NCI-H187 treated with DMSO at 0.1 percent for 48 hours (cell line): Measurements from ENCODE around the gene ZNF764.
A peak's percentile ranks its signal among the peaks of the same experiment; 100 is the strongest.
"Not testable (repeated sequence)": the region's sequence is repeated elsewhere in the genome, so short reads cannot be mapped to it uniquely, and the experiment has no call there.

Experiments used
- DNase-seq: peaks from one replicate; lab custom pipeline; 2025; lab: John Stamatoyannopoulos, UW

Gene ZNF764

GRCh38 chr16:30557957-30558788 lies at the start of gene ZNF764:
ZNF764 (minus strand) TSS chr16:30558374; CDS start chr16:30558182, 192 bp downstream.
- peak; percentile 62 for DNase-seq

GRCh38 chr16:30606004-30606403 lies 47.8 kb upstream of the ZNF764 start:
- no peak for DNase-seq

- no peak for DNase-seq
These were observed 47.0 kb upstream of the ZNF764 start for GRCh38 chr16:30605158-30605557.

GRCh38 chr16:30604316-30604947 lies 46.3 kb upstream of the ZNF764 start:
- DNase-seq = no peak

- DNase-seq = no peak
These were observed 45.8 kb upstream of the ZNF764 start for GRCh38 chr16:30603945-30604315.

GRCh38 chr16:30602616-30603277 lies 44.6 kb upstream of the ZNF764 start:
- no peak for DNase-seq

- DNase-seq = no peak
These were observed 43.8 kb upstream of the ZNF764 start for GRCh38 chr16:30601966-30602365.

- no peak for DNase-seq
These were observed 42.8 kb upstream of the ZNF764 start for GRCh38 chr16:30600929-30601328.

GRCh38 chr16:30600215-30600614 lies 42.0 kb upstream of the ZNF764 start:
- no peak for DNase-seq

- DNase-seq = no peak
These were observed 34.7 kb upstream of the ZNF764 start for GRCh38 chr16:30592871-30593270.

- not testable (repeated sequence) for DNase-seq
These were observed 32.7 kb upstream of the ZNF764 start for GRCh38 chr16:30590869-30591268.

- DNase-seq = not testable (repeated sequence)
These were observed 31.4 kb upstream of the ZNF764 start for GRCh38 chr16:30589582-30589981.

GRCh38 chr16:30588651-30589050 lies 30.5 kb upstream of the ZNF764 start:
- no peak for DNase-seq

- peak; percentile 84 for DNase-seq
These were observed 27.4 kb upstream of the ZNF764 start, which contains the start of gene ZNF785 for GRCh38 chr16:30585400-30586191. ZNF785 (minus strand) TSS chr16:30585697; CDS start chr16:30585611, 86 bp downstream.

- DNase-seq = no peak
These were observed 26.8 kb upstream of the ZNF764 start for GRCh38 chr16:30585022-30585399.

GRCh38 chr16:30582611-30583340 lies 24.6 kb upstream of the ZNF764 start:
- DNase-seq = no peak

GRCh38 chr16:30581457-30581856 lies 23.3 kb upstream of the ZNF764 start:
- DNase-seq = no peak

- no peak for DNase-seq
These were observed 16.5 kb upstream of the ZNF764 start for GRCh38 chr16:30574678-30575077.

- peak; percentile 89 for DNase-seq
These were observed 13.5 kb upstream of the ZNF764 start, which contains the start of gene ZNF688 for GRCh38 chr16:30571445-30572322. ZNF688 (minus strand) TSS chr16:30571714; CDS start chr16:30571629, 85 bp downstream.
